Activated CD8-positive, alpha-beta memory T cell treated with anti-CD3 and anti-CD28 coated beads, Interleukin-2, amount 50 U/mL, for 24 hours (primary cell): Measurements from ENCODE around the gene SPEF2.
"Not testable (repeated sequence)": the region's sequence is repeated elsewhere in the genome, so short reads cannot be mapped to it uniquely, and the experiment has no call there.

Experiments used
- DNase-seq: peaks from one replicate; pipeline ENCODE4 v3.0.0-alpha.2; 2020; ENCODE audit errors: extremely low read depth

Gene SPEF2

GRCh38 chr5:35853631-35854030 is 236.0 kb downstream of the SPEF2 start:
- DNase-seq: no peak

- no peak for DNase-seq
Observed at GRCh38 chr5:35854248-35854647, 236.6 kb downstream of the SPEF2 start.

- no peak for DNase-seq
Observed at GRCh38 chr5:35855187-35855586, 237.5 kb downstream of the SPEF2 start.

GRCh38 chr5:35856186-35856764 is 238.6 kb downstream of the SPEF2 start:
- DNase-seq: not testable (repeated sequence)

- no peak for DNase-seq
Observed at GRCh38 chr5:35856765-35857351, 239.2 kb downstream of the SPEF2 start, which contains the start of gene IL7R. Gene IL7R, plus strand, starts transcription at chr5:35856891. Its CDS starts 87 bp downstream, at chr5:35856978.

- no peak for DNase-seq
Observed at GRCh38 chr5:35857606-35858205, 240.0 kb downstream of the SPEF2 start.

GRCh38 chr5:35859101-35859661 is 241.5 kb downstream of the SPEF2 start:
- DNase-seq: no peak

GRCh38 chr5:35860686-35861085 is 243.0 kb downstream of the SPEF2 start:
- DNase-seq: no peak

- DNase-seq: no peak
Observed at GRCh38 chr5:35861718-35862117, 244.1 kb downstream of the SPEF2 start.

- DNase-seq: no peak
Observed at GRCh38 chr5:35862126-35862525, 244.5 kb downstream of the SPEF2 start.

- no peak for DNase-seq
Observed at GRCh38 chr5:35863159-35863558, 245.5 kb downstream of the SPEF2 start.
